ENCODE results near the gene FES. TPM values are rescaled to one million over a fixed set of nuclear protein-coding genes. Genes with fewer than 3 reads are reported as not detected.
"Not testable (repeated sequence)": the region's sequence is repeated elsewhere in the genome, so short reads cannot be mapped to it uniquely, and the experiment has no call there.

The FES gene
- total RNA-seq, 3 donors from 2014 or later (not counting 1 experiment from before 2014, with no cell fraction given): 35.8 to 70.3 (median 52.5) TPM

DNA sequence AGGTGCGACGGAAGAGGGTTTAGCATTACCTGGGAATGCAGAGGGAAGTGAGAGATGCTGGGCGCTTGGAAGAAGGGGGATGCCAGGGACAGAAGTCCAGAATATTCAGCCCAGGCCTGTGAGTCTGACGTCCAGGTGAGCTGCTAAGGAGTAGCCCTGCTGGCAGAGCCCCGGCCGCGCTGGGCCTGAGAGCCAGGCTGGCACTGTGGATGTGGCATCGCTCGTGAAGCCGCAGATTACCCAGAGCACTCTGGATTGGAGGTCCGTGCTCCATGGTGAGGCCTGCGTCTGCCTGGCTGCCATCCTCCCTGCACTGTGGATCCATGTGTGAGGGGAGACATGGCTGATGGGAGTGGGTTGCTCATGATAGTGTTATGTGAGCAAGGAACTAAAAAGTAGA lies 33.3 kb downstream of the FES start:
- DNase-seq (no peak), ATAC-seq (no peak)
- no peak overlapping the region for H3K4me3 Mint-ChIP-seq
- H3K4me3 ChIP-seq (ENCODE audit: low read length): no peak overlapping the region
- 98% methylated on average over 12 of the region's 12 CpGs for WGBS (ENCODE audit: insufficient coverage)
- no peak overlapping the region for H3K27ac ChIP-seq (ENCODE audit: low read length)
- peaks cover 15% of the 10 kb centered on the region for H3K36me3 Mint-ChIP-seq
- H3K27me3 ChIP-seq (ENCODE audit: control insufficient read depth, insufficient read depth, low read length): no peaks in the 10 kb centered on the region
- peaks cover 83% of the 10 kb centered on the region for H3K36me3 ChIP-seq (ENCODE audit: control insufficient read depth, insufficient read depth, low read length)
- no peak for TF ChIP-seq CTCF (IDR thresholded peaks at IDR 0.05)
- peaks cover 14% of the 10 kb centered on the region for H3K4me1 ChIP-seq (ENCODE audit: control insufficient read depth, insufficient read depth, low read length)
- intact Hi-C loops (cut with micrococcal nuclease): no loop called here
- no peaks in the 10 kb centered on the region for H3K27me3 Mint-ChIP-seq (ENCODE audit: low read depth in 2 of 2)
- no peaks in the 10 kb centered on the region for H3K9me3 ChIP-seq (ENCODE audit: control insufficient read depth, insufficient read depth, low read length)
- H3K9me3 Mint-ChIP-seq: no peaks in the 10 kb centered on the region
- H3K27ac Mint-ChIP-seq: no peak overlapping the region
- H3K4me1 Mint-ChIP-seq: peaks cover 0 to 5% of the 10 kb centered on the region in 2 donors

DNA sequence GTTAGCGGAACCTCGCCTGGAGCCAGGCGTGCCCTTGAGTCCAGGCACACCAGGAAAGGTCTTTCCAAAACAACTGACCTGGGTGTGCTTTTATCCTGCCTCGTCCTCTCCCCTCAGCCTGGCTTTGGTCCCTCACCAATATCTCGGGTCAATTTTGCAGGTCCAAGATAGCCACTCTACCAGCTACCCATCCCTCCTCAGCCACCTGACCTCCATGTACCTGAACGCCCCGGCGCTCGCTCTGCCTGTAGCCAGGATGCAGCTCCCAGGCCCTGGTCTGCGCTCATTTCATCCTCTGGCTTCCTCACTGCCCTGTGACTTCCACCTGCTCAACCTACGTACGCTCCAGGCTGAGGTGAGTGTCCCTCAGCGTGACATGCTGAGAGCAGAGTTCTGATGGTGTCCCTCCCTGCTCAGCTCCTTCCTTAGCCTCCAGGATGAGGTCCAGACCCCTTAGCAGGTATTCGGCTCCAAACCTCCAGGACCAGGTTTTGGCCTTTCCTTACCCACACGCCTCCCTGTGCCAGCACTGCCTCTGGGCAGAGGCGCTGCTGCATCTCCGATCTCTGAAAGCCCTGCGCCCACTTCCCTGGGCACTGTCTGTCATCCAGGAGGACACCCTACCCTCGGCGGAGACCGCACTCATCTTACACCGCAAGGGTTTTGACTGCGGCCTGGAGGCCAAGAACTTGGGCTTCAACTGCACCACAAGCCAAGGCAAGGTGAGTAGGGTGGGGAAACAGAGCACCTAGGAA lies 33.9 kb downstream of the FES start:
- Mint-ChIP-seq H3K36me3 (peaks cover 15% of the 10 kb centered on the region), H3K4me1 (peaks cover 0 to 5% of the 10 kb centered on the region in 2 donors), H3K4me3 (no peak overlapping the region), H3K27ac (no peak overlapping the region), H3K9me3 (no peaks in the 10 kb centered on the region), H3K27me3 (ENCODE audit: low read depth in 2 of 2) (no peaks in the 10 kb centered on the region)
- intact Hi-C loops (cut with micrococcal nuclease): no loop called here
- peaks cover 76% of the 10 kb centered on the region for H3K36me3 ChIP-seq (ENCODE audit: control insufficient read depth, insufficient read depth, low read length)
- no peaks in the 10 kb centered on the region for H3K27me3 ChIP-seq (ENCODE audit: control insufficient read depth, insufficient read depth, low read length)
- H3K4me1 ChIP-seq (ENCODE audit: control insufficient read depth, insufficient read depth, low read length): peaks cover 14% of the 10 kb centered on the region
- DNase-seq: no peak
- H3K9me3 ChIP-seq (ENCODE audit: control insufficient read depth, insufficient read depth, low read length): no peaks in the 10 kb centered on the region
- H3K27ac ChIP-seq (ENCODE audit: low read length): no peak overlapping the region
- no peak overlapping the region for H3K4me3 ChIP-seq (ENCODE audit: low read length)
- ATAC-seq: no peak
- no peak for TF ChIP-seq CTCF (IDR thresholded peaks at IDR 0.05)
- 96% methylated on average over 23 of the region's 23 CpGs for WGBS (ENCODE audit: insufficient coverage)

DNA sequence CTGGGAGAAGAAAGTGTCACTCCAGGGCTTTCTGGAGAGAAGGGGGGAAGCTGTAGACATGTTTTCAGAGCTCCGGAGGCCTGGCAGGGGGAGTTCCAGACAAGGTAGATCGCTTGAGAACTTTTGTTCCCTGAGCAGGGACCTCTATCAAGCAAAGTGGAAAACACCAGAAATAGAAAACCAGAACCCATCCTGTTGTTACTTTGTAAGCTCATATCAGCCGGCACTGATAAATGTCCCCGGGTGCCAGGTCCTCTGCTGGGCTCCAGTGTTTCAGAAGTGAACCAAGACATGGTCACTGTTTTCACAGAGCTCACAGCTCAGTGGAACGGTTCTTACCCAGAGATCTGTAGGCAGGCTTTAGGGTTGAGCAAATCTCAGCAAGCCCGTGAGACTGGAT lies 34.5 kb downstream of the FES start:
- Histone ChIP-seq H3K27ac (ENCODE audit: low read length) (no peak overlapping the region), H3K4me1 (ENCODE audit: control insufficient read depth, insufficient read depth, low read length) (peaks cover 11% of the 10 kb centered on the region), H3K36me3 (ENCODE audit: control insufficient read depth, insufficient read depth, low read length) (peaks cover 70% of the 10 kb centered on the region), H3K4me3 (ENCODE audit: low read length) (no peak overlapping the region), H3K9me3 (ENCODE audit: control insufficient read depth, insufficient read depth, low read length) (no peaks in the 10 kb centered on the region), H3K27me3 (ENCODE audit: control insufficient read depth, insufficient read depth, low read length) (no peaks in the 10 kb centered on the region)
- H3K36me3 Mint-ChIP-seq: peaks cover 15% of the 10 kb centered on the region
- no peak for DNase-seq
- H3K9me3 Mint-ChIP-seq: no peaks in the 10 kb centered on the region
- H3K4me1 Mint-ChIP-seq: peaks cover 0 to 5% of the 10 kb centered on the region in 2 donors
- no peak for TF ChIP-seq CTCF (IDR thresholded peaks at IDR 0.05)
- ATAC-seq: no peak
- H3K27me3 Mint-ChIP-seq (ENCODE audit: low read depth in 2 of 2): no peaks in the 10 kb centered on the region
- WGBS (ENCODE audit: insufficient coverage): 95% methylated on average over 6 of the region's 6 CpGs
- no peak overlapping the region for H3K27ac Mint-ChIP-seq
- intact Hi-C loops (cut with micrococcal nuclease): no loop called here
- no peak overlapping the region for H3K4me3 Mint-ChIP-seq

GRCh38 chr15:90921887-90922286 lies 37.6 kb downstream of the FES start:
- H3K36me3 Mint-ChIP-seq: peaks cover 15% of the 10 kb centered on the region
- H3K9me3 Mint-ChIP-seq: no peaks in the 10 kb centered on the region
- ATAC-seq (no peak), DNase-seq (no peak)
- TF ChIP-seq CTCF (IDR thresholded peaks at IDR 0.05): no peak
- H3K4me1 Mint-ChIP-seq: peaks cover 0 to 5% of the 10 kb centered on the region in 2 donors
- Histone ChIP-seq H3K9me3 (ENCODE audit: control insufficient read depth, insufficient read depth, low read length) (no peaks in the 10 kb centered on the region), H3K36me3 (ENCODE audit: control insufficient read depth, insufficient read depth, low read length) (peaks cover 40% of the 10 kb centered on the region), H3K4me3 (ENCODE audit: low read length) (no peak overlapping the region), H3K27me3 (ENCODE audit: control insufficient read depth, insufficient read depth, low read length) (no peaks in the 10 kb centered on the region), H3K27ac (ENCODE audit: low read length) (no peak overlapping the region), H3K4me1 (ENCODE audit: control insufficient read depth, insufficient read depth, low read length) (no peaks in the 10 kb centered on the region)
- whole genome bisulfite sequencing (ENCODE audit: insufficient coverage): 95% methylated on average over 3 of the region's 4 CpGs
- intact Hi-C loops (cut with micrococcal nuclease): no loop called here
- no peak overlapping the region for H3K4me3 Mint-ChIP-seq
- no peaks in the 10 kb centered on the region for H3K27me3 Mint-ChIP-seq (ENCODE audit: low read depth in 2 of 2)
- H3K27ac Mint-ChIP-seq: no peak overlapping the region

DNA sequence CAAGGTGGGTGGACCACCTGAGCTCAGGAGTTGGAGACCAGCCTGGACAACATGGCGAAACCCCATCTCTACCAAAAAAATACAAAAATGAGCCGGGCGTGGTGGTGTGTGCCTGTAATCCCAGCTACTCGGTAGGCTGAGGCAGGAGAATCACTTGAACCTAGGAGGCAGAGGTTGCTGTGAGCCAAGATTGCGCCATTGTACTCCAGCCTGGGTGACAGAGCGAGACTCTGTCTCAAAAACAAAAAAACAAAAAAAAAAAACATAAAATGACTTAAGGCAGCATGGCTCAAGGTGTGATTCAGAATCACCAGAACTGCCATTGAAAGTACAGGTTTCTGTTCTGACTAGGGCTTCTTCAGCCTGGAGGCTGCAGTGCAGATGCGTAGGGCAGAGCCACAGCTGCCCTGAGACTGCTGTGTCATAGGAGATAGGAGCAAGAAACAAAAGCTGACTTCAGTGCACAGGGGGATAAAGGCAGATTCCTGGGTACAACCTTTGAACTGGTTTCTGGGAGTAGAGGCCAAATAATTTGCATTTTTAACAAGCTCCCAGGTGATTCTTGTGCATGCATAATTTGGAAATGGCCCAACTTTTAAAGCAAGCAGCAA lies 38.5 kb downstream of the FES start:
- H3K4me3 ChIP-seq (ENCODE audit: low read length); DNase-seq; H3K27ac ChIP-seq (ENCODE audit: low read length); H3K9me3 Mint-ChIP-seq; H3K27me3 Mint-ChIP-seq (ENCODE audit: low read depth in 2 of 2); intact Hi-C loops (cut with micrococcal nuclease); H3K27me3 ChIP-seq (ENCODE audit: control insufficient read depth, insufficient read depth, low read length); H3K9me3 ChIP-seq (ENCODE audit: control insufficient read depth, insufficient read depth, low read length); H3K4me3 Mint-ChIP-seq; ATAC-seq; H3K4me1 Mint-ChIP-seq; H3K4me1 ChIP-seq (ENCODE audit: control insufficient read depth, insufficient read depth, low read length); H3K27ac Mint-ChIP-seq: not testable (repeated sequence)
- 96% methylated on average over 7 of the region's 7 CpGs for WGBS (ENCODE audit: insufficient coverage)
- peaks cover 15% of the 10 kb centered on the region for H3K36me3 Mint-ChIP-seq
- peaks cover 33% of the 10 kb centered on the region for H3K36me3 ChIP-seq (ENCODE audit: control insufficient read depth, insufficient read depth, low read length)
